ENCODE results near the gene SEMA3F. TPM values are rescaled to one million over a fixed set of nuclear protein-coding genes. Genes with fewer than 3 reads are reported as not detected.

SEMA3F gene
- total RNA-seq, 6 experiments from 2014 or later, result 1.2 to 5.9 (median 4.2) TPM

GRCh38 chr3:50192124-50192523 lies 37.0 kb downstream of the SEMA3F start:
- no peak overlapping the region for H3K4me3 ChIP-seq
- WGBS (ENCODE audit: insufficient coverage, low coverage, low lambda C conversion rate, missing lambda C conversion rate), result 14% methylated on average over 1 of the region's 8 CpGs
- intact Hi-C loops (cut with DNase I), result loop anchor here (2.0 to 5.0 kb wide), 3 partner anchors 33 to 85 kb away; partner anchors contain the start of gene LSMEM2 (in 1 of the 2)
- H3K4me1 ChIP-seq, result peaks cover 0 to 40% (median 11%) of the 10 kb centered on the region in 4 donors
- no peak overlapping the region for H3K27ac ChIP-seq
- H3K27me3 ChIP-seq, result no peaks in the 10 kb centered on the region
- H3K9me3 ChIP-seq, result no peaks in the 10 kb centered on the region
- DNase-seq, result no peak
- no peaks in the 10 kb centered on the region for H3K36me3 ChIP-seq
- ATAC-seq, result no peak
- no peak for TF ChIP-seq POLR2A (IDR thresholded peaks at IDR 0.05)
- TF ChIP-seq, protein P1, sequence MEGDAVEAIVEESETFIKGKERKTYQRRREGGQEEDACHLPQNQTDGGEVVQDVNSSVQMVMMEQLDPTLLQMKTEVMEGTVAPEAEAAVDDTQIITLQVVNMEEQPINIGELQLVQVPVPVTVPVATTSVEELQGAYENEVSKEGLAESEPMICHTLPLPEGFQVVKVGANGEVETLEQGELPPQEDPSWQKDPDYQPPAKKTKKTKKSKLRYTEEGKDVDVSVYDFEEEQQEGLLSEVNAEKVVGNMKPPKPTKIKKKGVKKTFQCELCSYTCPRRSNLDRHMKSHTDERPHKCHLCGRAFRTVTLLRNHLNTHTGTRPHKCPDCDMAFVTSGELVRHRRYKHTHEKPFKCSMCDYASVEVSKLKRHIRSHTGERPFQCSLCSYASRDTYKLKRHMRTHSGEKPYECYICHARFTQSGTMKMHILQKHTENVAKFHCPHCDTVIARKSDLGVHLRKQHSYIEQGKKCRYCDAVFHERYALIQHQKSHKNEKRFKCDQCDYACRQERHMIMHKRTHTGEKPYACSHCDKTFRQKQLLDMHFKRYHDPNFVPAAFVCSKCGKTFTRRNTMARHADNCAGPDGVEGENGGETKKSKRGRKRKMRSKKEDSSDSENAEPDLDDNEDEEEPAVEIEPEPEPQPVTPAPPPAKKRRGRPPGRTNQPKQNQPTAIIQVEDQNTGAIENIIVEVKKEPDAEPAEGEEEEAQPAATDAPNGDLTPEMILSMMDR (IDR thresholded peaks at IDR 0.05), result no peak

GRCh38 chr3:50192689-50193141 lies 37.6 kb downstream of the SEMA3F start:
- 33% methylated on average over 1 of the region's 21 CpGs for WGBS (ENCODE audit: insufficient coverage, low coverage, low lambda C conversion rate, missing lambda C conversion rate)
- Histone ChIP-seq H3K9me3 (no peaks in the 10 kb centered on the region), H3K4me1 (peaks cover 0 to 44% (median 12%) of the 10 kb centered on the region in 4 donors), H3K27me3 (no peaks in the 10 kb centered on the region), H3K36me3 (no peaks in the 10 kb centered on the region), H3K27ac (no peak overlapping the region), H3K4me3 (no peak overlapping the region)
- ATAC-seq (peak in 1 of 4 donors; percentile 7), DNase-seq (peak in 1 of 3 donors; percentile 53)
- TF ChIP-seq POLR2A (IDR thresholded peaks at IDR 0.05), result no peak
- TF ChIP-seq, protein P1 (IDR thresholded peaks at IDR 0.05), result peak; percentile 86 to 91 (median 88)
- intact Hi-C loops (cut with DNase I), result loop anchor here (2.0 to 5.0 kb wide), 3 partner anchors 32 to 85 kb away; partner anchors contain the start of gene LSMEM2 (in 1 of the 2)

DNA sequence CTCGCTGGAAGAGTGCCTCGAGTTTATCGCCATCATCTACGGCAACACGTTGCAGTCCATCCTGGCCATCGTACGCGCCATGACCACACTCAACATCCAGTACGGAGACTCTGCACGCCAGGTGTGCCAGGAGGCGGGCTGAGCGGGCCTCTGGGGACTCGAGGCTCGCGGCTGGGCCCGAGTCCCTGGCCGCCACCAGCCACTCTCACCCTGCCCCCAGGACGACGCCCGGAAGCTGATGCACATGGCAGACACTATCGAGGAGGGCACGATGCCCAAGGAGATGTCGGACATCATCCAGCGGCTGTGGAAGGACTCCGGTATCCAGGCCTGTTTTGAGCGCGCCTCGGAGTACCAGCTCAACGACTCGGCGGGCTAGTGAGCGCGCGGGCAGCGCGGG lies 38.2 kb downstream of the SEMA3F start:
- WGBS (ENCODE audit: insufficient coverage, low coverage, low lambda C conversion rate, missing lambda C conversion rate), result no CpG with 5 or more reads among the region's 36 CpGs
- intact Hi-C loops (cut with DNase I), result loop anchor here (2.0 to 5.0 kb wide), 3 partner anchors 32 to 84 kb away; partner anchors contain the start of gene LSMEM2 (in 1 of the 2)
- H3K4me3 ChIP-seq, result no peak overlapping the region
- H3K27ac ChIP-seq, result no peak overlapping the region
- peaks cover 0 to 44% (median 12%) of the 10 kb centered on the region in 4 donors for H3K4me1 ChIP-seq
- H3K36me3 ChIP-seq, result no peaks in the 10 kb centered on the region
- TF ChIP-seq, protein P1 (IDR thresholded peaks at IDR 0.05), result no peak
- TF ChIP-seq POLR2A (IDR thresholded peaks at IDR 0.05), result no peak
- H3K9me3 ChIP-seq, result no peaks in the 10 kb centered on the region
- no peaks in the 10 kb centered on the region for H3K27me3 ChIP-seq
- DNase-seq, result no peak
- no peak for ATAC-seq

- ATAC-seq (no peak), DNase-seq (no peak)
- Histone ChIP-seq H3K27me3 (no peaks in the 10 kb centered on the region), H3K9me3 (no peaks in the 10 kb centered on the region), H3K36me3 (no peaks in the 10 kb centered on the region), H3K4me3 (no peak overlapping the region), H3K4me1 (peaks cover 0 to 44% (median 12%) of the 10 kb centered on the region in 4 donors), H3K27ac (no peak overlapping the region)
- 47% methylated on average over 9 of the region's 34 CpGs for WGBS (ENCODE audit: insufficient coverage, low coverage, low lambda C conversion rate, missing lambda C conversion rate)
- TF ChIP-seq, protein P1 (IDR thresholded peaks at IDR 0.05), result no peak
- no peak for TF ChIP-seq POLR2A (IDR thresholded peaks at IDR 0.05)
- intact Hi-C loops (cut with DNase I), result loop anchor here (2.0 to 5.0 kb wide), 3 partner anchors 31 to 84 kb away; partner anchors contain the start of gene LSMEM2 (in 1 of the 2)
Observed at GRCh38 chr3:50193746-50194127, 38.6 kb downstream of the SEMA3F start.

Data from right lobe of liver (tissue), 6 donors.